NCI-H2227 (cell line): ENCODE measurements around the gene CARD19.
"Not testable (repeated sequence)": the region's sequence is repeated elsewhere in the genome, so short reads cannot be mapped to it uniquely, and the experiment has no call there.

Source experiments
- DNase-seq: peaks from one replicate; lab custom pipeline; 2025; ENCODE audit not compliant: unreplicated experiment; lab: John Stamatoyannopoulos, UW

The CARD19 gene

DNA sequence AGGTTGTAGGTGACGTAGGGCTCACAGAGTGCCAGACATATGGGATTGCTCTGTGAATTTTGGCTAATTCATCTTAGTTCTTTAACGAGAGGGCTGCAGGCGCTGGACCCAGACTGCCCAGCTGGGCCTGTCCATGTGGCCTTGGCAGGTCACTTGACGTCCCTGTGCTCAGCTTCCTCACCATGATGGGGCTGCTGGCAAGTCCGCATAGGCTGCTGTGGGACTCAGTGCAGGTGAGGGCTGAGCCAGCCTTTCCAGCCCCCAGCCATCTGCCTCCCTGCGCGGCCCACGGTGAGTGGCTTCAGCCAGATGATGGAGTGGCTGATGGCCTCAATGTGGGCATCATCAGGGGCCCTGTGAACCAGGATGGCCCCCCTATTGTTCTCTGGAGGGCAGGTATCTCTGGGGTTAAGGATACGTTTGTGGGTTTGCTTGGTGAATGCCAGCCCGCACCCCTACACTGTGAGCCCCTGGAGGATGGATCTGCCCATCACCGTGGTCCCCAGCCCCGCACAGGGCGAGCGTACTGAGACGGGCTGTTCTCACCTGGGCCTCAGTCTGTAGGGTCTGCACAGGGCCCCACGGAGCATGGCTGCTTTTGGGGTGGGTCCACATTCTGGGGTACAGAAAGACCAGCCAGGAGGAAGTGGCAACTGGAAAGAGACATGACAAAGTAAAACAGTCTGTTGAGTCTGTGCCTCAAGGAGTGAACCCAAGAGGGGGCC, 3.7 kb downstream of the CARD19 start:
- DNase-seq, result no peak

GRCh38 chr9:93100276-93100636, 4.2 kb downstream of the CARD19 start:
- DNase-seq, result no peak

GRCh38 chr9:93101086-93101485, 5.1 kb downstream of the CARD19 start:
- DNase-seq, result not testable (repeated sequence)

- no peak for DNase-seq
Observed at GRCh38 chr9:93105620-93106019, 9.6 kb downstream of the CARD19 start.

DNA sequence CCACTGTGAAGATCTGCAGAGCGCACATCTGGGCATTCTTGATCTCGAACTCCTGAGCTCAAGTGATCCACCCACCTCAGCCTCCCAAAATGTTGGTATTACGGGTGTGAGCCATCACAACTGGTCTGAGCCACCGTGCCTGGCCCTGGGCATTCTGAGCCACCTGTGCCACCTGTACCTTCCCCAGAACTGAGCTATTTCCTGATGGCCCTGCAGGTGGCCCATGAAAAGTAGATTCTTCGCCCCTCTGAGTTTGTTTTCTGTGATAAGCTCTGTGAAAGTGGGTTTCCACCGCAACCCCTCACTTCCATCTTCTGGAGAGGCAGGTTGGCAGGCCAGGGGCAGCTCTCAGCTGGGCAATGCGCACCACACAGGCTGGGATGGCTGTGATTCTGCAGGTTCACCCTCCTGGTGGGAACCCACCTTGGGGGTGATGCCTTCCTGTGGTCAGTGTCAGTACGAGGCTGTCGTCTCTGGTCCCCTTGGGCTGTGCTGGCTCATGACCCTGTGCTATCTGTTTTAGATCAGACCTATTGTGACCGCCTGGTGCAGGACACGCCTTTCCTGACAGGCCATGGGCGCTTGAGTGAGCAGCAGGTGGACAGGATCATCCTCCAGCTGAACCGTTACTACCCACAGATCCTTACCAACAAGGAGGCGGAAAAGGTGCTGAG, 11.3 kb downstream of the CARD19 start:
- DNase-seq, result no peak

GRCh38 chr9:93107825-93108161, 11.8 kb downstream of the CARD19 start:
- DNase-seq, result no peak

DNA sequence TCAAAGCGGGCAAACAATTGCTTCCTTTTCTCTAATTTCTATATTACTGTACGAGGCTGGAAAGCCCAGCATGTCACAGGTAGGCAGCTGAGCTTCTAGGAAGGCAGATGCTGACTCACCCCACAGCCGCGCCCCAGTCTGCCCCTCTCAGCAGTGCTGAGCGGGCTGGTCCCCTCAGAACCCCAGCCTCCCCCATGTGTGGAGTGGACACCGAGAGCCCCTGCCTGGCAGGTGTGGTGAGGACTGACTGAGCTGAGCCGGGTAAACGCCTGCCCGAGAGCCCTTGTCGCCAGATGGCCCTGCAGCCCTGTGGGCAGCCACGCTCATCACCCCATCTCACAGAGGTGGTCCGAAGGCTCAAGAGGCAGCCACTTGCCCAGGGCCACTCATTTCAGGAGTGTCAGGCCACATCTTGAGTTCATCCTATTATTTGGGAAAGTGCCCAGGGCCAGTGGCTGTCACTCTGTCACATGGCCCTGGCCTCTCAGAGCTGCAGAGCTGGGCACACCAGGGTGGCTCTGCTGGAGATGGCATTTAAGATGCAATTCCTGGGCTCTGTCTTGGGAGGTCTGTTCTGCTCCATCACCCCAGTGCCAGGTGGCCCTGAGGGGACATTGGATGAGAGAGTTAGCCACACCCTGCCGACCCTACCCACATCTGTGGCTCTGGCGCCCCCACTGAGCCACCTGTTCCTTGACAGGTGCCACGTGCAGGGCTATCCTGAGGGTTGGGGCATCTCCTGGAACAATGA, 12.4 kb downstream of the CARD19 start:
- DNase-seq, result no peak

DNA sequence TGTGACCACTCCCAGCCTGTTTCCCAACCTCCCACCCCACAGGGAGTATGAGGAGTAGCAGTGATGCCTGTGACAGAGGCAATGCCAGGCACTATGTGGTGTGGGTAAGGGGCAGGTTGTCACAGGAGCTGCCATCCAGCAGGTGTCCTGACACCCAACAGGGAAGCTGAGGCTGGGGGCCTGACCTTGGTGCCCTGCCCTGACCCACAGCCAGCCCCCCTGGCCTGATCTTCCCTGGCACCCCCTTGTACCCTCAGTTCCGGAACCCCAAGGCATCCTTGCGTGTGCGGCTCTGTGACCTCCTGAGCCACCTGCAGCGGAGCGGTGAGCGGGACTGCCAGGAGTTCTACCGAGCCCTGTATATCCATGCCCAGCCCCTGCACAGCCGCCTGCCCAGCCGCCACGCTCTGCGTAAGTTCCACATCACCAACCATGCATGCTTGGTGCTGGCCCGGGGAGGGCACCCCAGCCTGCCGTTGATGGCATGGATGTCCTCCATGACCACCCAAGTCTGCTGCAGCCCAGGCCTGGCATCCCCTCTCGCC, 14.4 kb downstream of the CARD19 start:
- DNase-seq, result no peak

DNA sequence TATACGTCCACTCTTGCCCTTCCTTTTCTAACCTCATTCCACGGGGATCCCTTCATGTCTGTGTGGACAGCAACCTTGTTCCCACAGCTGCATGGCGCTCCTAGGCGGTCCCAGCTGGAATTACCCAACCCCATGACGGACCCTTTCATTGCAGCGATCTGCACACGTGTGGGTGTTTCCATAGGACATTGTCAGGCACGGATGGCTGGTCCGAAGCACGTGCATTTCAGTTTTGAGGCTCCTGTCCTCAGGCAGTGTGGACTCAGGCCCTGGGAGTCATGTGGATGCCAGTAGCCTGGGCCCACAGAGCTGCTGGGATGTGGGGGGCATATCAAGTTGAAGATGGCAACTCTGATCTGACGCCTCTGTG, 15.0 kb downstream of the CARD19 start:
- DNase-seq, result no peak

DNA sequence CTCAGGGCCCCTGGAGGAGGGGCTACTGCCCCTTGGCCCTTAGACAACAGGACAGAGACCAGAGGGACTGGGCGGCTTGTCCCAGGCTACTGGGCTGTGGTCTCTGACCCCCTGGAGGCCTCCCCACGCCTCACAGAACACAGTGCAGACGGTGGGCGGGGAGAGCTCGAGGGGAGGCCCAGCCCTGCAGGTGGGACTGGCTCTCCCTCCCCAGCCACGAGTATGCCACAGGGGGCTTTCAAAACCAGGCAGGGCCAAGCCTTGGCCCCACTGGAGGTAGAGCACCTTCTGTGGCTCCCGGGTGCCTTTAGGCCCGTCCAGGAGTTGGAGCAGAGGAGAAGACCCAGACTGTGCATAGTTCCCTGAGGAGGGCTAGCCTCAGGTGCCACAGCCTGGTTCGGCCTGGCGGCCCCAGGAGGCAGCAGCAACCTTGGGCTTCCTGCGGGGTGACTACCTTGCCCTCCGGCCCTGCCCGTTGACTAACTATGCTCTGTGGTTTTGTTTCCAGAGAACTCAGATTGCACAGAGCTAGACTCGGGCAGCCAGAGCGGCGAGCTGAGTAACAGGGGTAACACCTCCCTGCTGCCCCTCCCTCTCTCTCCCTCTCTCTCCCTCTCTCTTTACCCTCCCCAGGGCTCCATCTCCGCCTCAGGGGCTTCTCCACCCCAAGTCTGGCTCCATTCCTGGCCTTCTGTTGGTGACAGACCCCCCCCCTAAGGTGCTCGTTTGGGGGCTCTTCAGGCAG, 15.5 kb downstream of the CARD19 start:
- DNase-seq, result no peak

DNA sequence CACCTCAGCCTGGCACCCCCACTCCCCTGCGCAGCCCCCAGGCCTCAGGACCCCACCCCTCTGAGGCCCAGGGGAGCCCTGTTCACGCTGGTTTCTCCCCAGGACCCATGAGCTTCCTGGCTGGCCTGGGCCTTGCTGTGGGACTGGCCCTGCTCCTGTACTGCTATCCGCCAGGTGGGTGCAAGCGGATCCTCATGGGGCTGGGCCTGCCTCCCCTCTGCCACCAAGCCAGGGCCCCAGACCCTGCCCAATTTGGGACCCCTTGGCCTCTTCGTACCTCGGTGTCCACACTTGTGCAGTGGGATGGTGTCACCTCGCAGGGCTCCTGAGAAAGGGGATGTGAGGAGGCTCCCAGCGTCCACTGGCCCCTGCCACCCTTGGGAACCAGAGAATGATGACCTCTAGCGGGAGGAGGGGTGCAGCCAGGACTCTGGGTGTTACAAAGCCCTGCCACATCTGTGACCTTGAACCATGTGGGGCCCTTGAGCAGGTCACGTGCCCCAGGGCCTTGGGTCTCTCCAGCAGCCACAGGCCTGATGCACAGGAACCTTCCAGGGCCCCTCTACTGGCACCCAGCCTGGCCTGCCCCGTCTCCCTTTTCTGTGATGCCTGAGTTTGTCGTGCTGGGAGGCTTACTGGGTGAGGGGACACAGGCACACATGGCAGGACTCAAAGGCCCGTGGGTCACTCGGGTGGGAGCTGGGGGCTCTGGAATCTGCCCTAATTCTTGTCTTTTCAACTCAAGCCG, 16.3 kb downstream of the CARD19 start:
- no peak for DNase-seq

- no peak for DNase-seq
Observed at GRCh38 chr9:93112864-93113389, 16.9 kb downstream of the CARD19 start.

GRCh38 chr9:93114169-93114983, 18.4 kb downstream of the CARD19 start:
- DNase-seq, result no peak

- no peak for DNase-seq
Observed at GRCh38 chr9:93114984-93115335, 18.9 kb downstream of the CARD19 start.

DNA sequence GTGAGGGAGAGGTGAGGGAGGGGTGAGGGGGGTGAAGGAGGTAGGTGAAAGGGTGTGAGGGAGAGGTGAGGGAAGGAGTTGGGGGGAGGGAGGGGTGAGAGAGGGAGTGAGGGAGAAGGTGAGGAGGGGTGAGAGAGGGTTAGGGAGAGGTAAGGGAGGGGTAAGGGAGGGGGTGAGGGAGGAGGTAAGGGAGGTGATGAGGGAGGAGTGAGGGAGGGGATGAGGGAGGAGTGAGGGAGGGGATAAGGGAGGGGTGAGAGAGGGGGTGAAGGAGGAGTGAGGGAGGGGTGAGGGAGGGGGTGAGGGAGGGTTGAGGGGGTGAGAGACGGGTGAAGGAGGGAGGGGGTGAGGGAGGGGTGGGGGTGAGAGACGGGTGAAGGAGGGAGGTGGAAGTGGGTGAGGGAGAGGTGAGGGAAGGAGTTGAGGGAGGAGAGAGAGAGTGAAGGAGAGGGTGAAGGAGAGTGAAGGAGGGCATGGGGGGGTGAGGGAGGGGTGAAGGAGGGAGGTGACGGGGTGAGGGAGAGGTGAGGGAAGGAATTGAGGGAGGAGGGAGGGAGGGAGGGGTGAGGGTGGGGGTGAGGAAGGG, 19.6 kb downstream of the CARD19 start:
- no peak for DNase-seq

- DNase-seq, result no peak
Observed at GRCh38 chr9:93116072-93116961, 20.3 kb downstream of the CARD19 start.

- not testable (repeated sequence) for DNase-seq
Observed at GRCh38 chr9:93117521-93117920, 21.5 kb downstream of the CARD19 start.
